SK-N-SH treated with all-trans-retinoic acid at 6 μM for 48 hours (cell line): ENCODE measurements around the gene ZNF236.

Experiments used
- ATAC-seq: fragments of 200-7000 bp; cut with Tn5 transposase; 3 replicates; pipeline ENCODE4 v1.9.1; 2020; ENCODE audit warnings: mild to moderate bottlenecking, moderate library complexity
- BACH2 ChIP-seq: fragments of 250-450 bp; sonication (Bioruptor Pico); IDR thresholded peaks from 2 replicates; pipeline ENCODE4 v1.9.0; 2021; ENCODE audit warnings: mild to moderate bottlenecking, borderline replicate concordance
- CSDC2 ChIP-seq: fragments of 250-450 bp; sonication (Bioruptor Pico); IDR thresholded peaks from 2 replicates; pipeline ENCODE4 v1.5.0; 2020; ENCODE audit warnings: mild to moderate bottlenecking, moderate library complexity
- GLIS3 ChIP-seq: fragments of 250-450 bp; sonication (Bioruptor Pico); IDR thresholded peaks from 2 replicates; pipeline ENCODE4 v1.5.0; 2020; ENCODE audit warnings: mild to moderate bottlenecking, moderate library complexity
- ISL1 ChIP-seq: fragments of 250-450 bp; sonication (Bioruptor Pico); IDR thresholded peaks from 2 replicates; pipeline ENCODE4 v2.1.2; 2022; ENCODE audit warnings: mild to moderate bottlenecking, moderate library complexity
- OSR1 ChIP-seq: fragments of 250-450 bp; sonication (Bioruptor Pico); IDR thresholded peaks from 2 replicates; pipeline ENCODE4 v1.8.0; 2022; ENCODE audit warnings: moderate library complexity, mild to moderate bottlenecking, inconsistent platforms
- PPARA ChIP-seq: fragments of 250-450 bp; sonication (Bioruptor Pico); IDR thresholded peaks from 2 replicates; pipeline ENCODE4 v1.5.0; 2020; ENCODE audit warnings: mild to moderate bottlenecking, borderline replicate concordance
- SNAI2 ChIP-seq: fragments of 250-450 bp; sonication (Bioruptor Pico); IDR thresholded peaks from 2 replicates; pipeline ENCODE4 v1.5.0; 2020; ENCODE audit warnings: mild to moderate bottlenecking, moderate library complexity
- TCF4 ChIP-seq: fragments of 250-450 bp; sonication (Bioruptor Pico); IDR thresholded peaks from 2 replicates; pipeline ENCODE4 v1.8.0; 2021; ENCODE audit warnings: mild to moderate bottlenecking, moderate library complexity, borderline replicate concordance
- TOX ChIP-seq: fragments of 250-450 bp; sonication (Bioruptor Pico); IDR thresholded peaks from 2 replicates; pipeline ENCODE4 v1.8.0; 2021; ENCODE audit warnings: mild to moderate bottlenecking, moderate library complexity, borderline replicate concordance
- ZC3H10 ChIP-seq: fragments of 250-450 bp; sonication (Bioruptor Pico); IDR thresholded peaks from 2 replicates; pipeline ENCODE4 v1.5.1; 2021; ENCODE audit warnings: mild to moderate bottlenecking, moderate library complexity
- ZFP3 ChIP-seq: fragments of 250-450 bp; sonication (Bioruptor Pico); IDR thresholded peaks from 2 replicates; pipeline ENCODE4 v1.5.0; 2020; ENCODE audit warnings: mild to moderate bottlenecking, moderate library complexity
- ZFP30 ChIP-seq: fragments of 450-650 bp; formaldehyde crosslinking; IDR thresholded peaks from 2 replicates; pipeline ENCODE4 v1.5.0; 2022; ENCODE audit warnings: mild to moderate bottlenecking, moderate library complexity
- ZNF565 ChIP-seq: fragments of 450-650 bp; formaldehyde crosslinking; conservative IDR thresholded peaks from 2 replicates; pipeline ENCODE4 v1.5.0; 2020; ENCODE audit warnings: low read depth, mild to moderate bottlenecking, moderate library complexity
- ZNF70 ChIP-seq: fragments of 450-650 bp; formaldehyde crosslinking; IDR thresholded peaks from 2 replicates; pipeline ENCODE4 v1.5.0; 2020; ENCODE audit warnings: mild to moderate bottlenecking, moderate library complexity
- TF ChIP-seq, protein P1 (sequence below): fragments of 250-450 bp; sonication (Bioruptor Pico); IDR thresholded peaks from 2 replicates; pipeline ENCODE4 v1.5.1; 2021; ENCODE audit warnings: mild to moderate bottlenecking, moderate library complexity
- TF ChIP-seq, protein P2 (sequence below): fragments of 250-450 bp; sonication (Bioruptor Pico); IDR thresholded peaks from 2 replicates; pipeline ENCODE4 v1.5.0; 2020; ENCODE audit warnings: mild to moderate bottlenecking, moderate library complexity
- TF ChIP-seq, protein P3 (sequence below): fragments of 250-450 bp; sonication (Bioruptor Pico); IDR thresholded peaks from 2 replicates; pipeline ENCODE4 v1.5.1; 2020; ENCODE audit warnings: low read depth, mild to moderate bottlenecking, moderate library complexity
- TF ChIP-seq, protein P4 (sequence below): fragments of 250-450 bp; sonication (Bioruptor Pico); IDR thresholded peaks from 2 replicates; pipeline ENCODE4 v1.8.0; 2020; ENCODE audit warnings: mild to moderate bottlenecking, moderate library complexity, borderline replicate concordance
- TF ChIP-seq, protein P5 (sequence below): fragments of 250-450 bp; sonication (Bioruptor Pico); IDR thresholded peaks from 2 replicates; pipeline ENCODE4 v1.8.0; 2021; ENCODE audit warnings: low read depth, mild to moderate bottlenecking, moderate library complexity, borderline replicate concordance

ZNF236 gene

DNA sequence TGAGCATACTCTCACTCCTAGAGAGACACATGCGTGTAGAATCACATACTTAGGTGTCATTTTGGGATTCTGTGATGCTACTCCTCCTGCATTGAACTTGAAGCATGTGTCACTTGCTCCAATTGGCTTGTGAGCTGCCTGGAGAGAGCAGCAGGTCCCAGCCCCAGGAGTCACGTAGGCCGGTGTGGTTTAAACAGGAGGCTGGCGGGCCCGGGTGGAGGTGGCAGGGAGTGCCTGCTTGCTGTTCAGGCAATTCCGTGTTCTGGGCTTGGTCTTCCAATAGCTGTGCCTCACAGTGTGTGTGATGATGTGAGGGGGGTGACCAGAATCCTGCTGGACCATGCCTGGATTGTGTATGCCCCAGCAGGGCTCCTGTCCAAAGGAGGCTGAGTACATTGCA is 51.0 kb downstream of the ZNF236 start:
- TF ChIP-seq, protein P1, sequence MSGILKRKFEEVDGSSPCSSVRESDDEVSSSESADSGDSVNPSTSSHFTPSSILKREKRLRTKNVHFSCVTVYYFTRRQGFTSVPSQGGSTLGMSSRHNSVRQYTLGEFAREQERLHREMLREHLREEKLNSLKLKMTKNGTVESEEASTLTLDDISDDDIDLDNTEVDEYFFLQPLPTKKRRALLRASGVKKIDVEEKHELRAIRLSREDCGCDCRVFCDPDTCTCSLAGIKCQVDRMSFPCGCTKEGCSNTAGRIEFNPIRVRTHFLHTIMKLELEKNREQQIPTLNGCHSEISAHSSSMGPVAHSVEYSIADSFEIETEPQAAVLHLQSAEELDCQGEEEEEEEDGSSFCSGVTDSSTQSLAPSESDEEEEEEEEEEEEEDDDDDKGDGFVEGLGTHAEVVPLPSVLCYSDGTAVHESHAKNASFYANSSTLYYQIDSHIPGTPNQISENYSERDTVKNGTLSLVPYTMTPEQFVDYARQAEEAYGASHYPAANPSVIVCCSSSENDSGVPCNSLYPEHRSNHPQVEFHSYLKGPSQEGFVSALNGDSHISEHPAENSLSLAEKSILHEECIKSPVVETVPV (CRISPR knock-in tag), result no peak
- TF ChIP-seq, protein P2, sequence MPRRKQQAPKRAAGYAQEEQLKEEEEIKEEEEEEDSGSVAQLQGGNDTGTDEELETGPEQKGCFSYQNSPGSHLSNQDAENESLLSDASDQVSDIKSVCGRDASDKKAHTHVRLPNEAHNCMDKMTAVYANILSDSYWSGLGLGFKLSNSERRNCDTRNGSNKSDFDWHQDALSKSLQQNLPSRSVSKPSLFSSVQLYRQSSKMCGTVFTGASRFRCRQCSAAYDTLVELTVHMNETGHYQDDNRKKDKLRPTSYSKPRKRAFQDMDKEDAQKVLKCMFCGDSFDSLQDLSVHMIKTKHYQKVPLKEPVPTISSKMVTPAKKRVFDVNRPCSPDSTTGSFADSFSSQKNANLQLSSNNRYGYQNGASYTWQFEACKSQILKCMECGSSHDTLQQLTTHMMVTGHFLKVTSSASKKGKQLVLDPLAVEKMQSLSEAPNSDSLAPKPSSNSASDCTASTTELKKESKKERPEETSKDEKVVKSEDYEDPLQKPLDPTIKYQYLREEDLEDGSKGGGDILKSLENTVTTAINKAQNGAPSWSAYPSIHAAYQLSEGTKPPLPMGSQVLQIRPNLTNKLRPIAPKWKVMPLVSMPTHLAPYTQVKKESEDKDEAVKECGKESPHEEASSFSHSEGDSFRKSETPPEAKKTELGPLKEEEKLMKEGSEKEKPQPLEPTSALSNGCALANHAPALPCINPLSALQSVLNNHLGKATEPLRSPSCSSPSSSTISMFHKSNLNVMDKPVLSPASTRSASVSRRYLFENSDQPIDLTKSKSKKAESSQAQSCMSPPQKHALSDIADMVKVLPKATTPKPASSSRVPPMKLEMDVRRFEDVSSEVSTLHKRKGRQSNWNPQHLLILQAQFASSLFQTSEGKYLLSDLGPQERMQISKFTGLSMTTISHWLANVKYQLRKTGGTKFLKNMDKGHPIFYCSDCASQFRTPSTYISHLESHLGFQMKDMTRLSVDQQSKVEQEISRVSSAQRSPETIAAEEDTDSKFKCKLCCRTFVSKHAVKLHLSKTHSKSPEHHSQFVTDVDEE (CRISPR knock-in tag), result no peak
- no peak for TF ChIP-seq ZFP3 (CRISPR knock-in tag)
- TF ChIP-seq ZFP30 (CRISPR knock-in tag), result no peak
- TF ChIP-seq ZNF70 (CRISPR knock-in tag), result no peak
- no peak for TF ChIP-seq CSDC2 (CRISPR knock-in tag)
- no peak for TF ChIP-seq ZC3H10 (CRISPR knock-in tag)
- TF ChIP-seq, protein P3, sequence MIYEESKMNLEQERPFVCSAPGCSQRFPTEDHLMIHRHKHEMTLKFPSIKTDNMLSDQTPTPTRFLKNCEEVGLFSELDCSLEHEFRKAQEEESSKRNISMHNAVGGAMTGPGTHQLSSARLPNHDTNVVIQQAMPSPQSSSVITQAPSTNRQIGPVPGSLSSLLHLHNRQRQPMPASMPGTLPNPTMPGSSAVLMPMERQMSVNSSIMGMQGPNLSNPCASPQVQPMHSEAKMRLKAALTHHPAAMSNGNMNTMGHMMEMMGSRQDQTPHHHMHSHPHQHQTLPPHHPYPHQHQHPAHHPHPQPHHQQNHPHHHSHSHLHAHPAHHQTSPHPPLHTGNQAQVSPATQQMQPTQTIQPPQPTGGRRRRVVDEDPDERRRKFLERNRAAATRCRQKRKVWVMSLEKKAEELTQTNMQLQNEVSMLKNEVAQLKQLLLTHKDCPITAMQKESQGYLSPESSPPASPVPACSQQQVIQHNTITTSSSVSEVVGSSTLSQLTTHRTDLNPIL (CRISPR knock-in tag), result no peak
- TF ChIP-seq TCF4 (CRISPR knock-in tag), result no peak
- no peak for ATAC-seq

DNA sequence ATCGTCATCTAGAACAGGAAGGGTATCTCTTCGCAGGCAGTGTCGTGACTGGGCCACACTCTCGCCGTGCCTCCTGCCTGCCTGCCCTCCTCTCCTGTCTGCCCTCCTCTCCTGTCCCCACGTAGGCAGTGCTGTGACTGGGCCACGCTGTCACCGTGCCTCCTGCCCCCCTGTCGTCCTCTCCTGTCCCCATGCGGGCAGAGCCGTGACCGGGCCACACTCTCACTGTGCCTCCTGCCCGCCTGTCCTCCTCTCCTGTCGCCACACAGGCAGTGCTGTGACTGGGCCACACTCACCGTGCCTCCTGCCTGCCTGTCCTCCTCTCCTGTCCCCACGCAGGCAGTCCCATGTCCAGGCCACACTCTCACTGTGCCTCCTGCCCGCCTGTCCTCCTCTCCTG is 51.4 kb downstream of the ZNF236 start:
- TF ChIP-seq, protein P2 (CRISPR knock-in tag), result no peak
- TF ChIP-seq PPARA (CRISPR knock-in tag), result no peak
- TF ChIP-seq, protein P4, sequence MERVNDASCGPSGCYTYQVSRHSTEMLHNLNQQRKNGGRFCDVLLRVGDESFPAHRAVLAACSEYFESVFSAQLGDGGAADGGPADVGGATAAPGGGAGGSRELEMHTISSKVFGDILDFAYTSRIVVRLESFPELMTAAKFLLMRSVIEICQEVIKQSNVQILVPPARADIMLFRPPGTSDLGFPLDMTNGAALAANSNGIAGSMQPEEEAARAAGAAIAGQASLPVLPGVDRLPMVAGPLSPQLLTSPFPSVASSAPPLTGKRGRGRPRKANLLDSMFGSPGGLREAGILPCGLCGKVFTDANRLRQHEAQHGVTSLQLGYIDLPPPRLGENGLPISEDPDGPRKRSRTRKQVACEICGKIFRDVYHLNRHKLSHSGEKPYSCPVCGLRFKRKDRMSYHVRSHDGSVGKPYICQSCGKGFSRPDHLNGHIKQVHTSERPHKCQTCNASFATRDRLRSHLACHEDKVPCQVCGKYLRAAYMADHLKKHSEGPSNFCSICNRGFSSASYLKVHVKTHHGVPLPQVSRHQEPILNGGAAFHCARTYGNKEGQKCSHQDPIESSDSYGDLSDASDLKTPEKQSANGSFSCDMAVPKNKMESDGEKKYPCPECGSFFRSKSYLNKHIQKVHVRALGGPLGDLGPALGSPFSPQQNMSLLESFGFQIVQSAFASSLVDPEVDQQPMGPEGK (CRISPR knock-in tag), result no peak
- no peak for TF ChIP-seq GLIS3 (CRISPR knock-in tag)
- TF ChIP-seq BACH2 (CRISPR knock-in tag), result no peak
- TF ChIP-seq ISL1 (CRISPR knock-in tag), result no peak
- no peak for TF ChIP-seq TOX (CRISPR knock-in tag)
- no peak for TF ChIP-seq ZC3H10 (CRISPR knock-in tag)
- no peak for ATAC-seq

DNA sequence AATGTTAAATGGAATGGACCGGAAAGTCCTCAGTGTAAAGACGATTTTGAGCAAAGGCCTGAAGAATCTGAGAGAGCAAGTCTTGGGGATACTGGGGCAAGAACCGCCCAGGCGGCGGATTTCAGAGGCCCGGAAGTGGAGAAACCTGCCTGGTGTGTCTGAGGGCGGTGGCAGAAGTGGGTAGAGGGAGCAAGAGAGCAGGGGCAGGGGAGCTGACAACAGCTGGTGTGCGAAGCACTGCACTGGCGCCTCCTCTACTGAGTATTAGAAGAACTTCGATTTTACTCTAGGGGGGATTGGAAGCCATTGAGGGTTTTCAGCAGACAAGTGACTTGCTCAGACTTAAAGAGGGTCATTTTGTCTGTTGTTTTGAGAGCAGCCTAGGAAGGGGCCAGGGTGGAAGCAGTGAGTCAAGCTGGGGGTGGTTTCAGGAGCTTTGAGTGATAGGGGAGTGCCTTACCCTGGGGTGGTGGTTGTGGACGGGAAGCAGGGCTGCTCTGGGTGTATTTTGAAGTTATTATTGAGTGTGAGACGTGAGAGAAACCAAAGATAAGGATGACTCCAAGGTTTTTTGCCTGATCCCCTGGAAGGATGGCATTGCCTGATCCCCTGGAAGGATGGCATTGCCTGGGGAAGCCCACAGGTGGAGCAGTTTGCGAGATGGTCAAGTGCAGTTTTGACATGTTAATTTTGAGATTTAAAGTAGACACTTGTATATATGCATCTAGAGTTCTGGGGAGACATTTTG is 52.5 kb downstream of the ZNF236 start:
- ATAC-seq, result peak; percentile 63
- TF ChIP-seq, protein P2 (CRISPR knock-in tag), result no peak
- TF ChIP-seq, protein P5, sequence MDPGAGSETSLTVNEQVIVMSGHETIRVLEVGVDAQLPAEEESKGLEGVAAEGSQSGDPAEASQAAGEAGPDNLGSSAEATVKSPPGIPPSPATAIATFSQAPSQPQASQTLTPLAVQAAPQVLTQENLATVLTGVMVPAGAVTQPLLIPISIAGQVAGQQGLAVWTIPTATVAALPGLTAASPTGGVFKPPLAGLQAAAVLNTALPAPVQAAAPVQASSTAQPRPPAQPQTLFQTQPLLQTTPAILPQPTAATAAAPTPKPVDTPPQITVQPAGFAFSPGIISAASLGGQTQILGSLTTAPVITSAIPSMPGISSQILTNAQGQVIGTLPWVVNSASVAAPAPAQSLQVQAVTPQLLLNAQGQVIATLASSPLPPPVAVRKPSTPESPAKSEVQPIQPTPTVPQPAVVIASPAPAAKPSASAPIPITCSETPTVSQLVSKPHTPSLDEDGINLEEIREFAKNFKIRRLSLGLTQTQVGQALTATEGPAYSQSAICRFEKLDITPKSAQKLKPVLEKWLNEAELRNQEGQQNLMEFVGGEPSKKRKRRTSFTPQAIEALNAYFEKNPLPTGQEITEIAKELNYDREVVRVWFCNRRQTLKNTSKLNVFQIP (CRISPR knock-in tag), result no peak
- TF ChIP-seq, protein P3 (CRISPR knock-in tag), result no peak
- no peak for TF ChIP-seq ISL1 (CRISPR knock-in tag)
- no peak for TF ChIP-seq PPARA (CRISPR knock-in tag)
- no peak for TF ChIP-seq ZC3H10 (CRISPR knock-in tag)
- no peak for TF ChIP-seq ZFP3 (CRISPR knock-in tag)
- TF ChIP-seq SNAI2 (CRISPR knock-in tag), result no peak
- no peak for TF ChIP-seq OSR1 (CRISPR knock-in tag)
- TF ChIP-seq ZFP30 (CRISPR knock-in tag), result no peak
- no peak for TF ChIP-seq GLIS3 (CRISPR knock-in tag)
- no peak for TF ChIP-seq ZNF565
